Hematopoietic multipotent progenitor cell treated with erythropoietin and hydrocortisone succinate and interleukin-3 and kit ligand, for 4 days (in vitro differentiated cells): ENCODE measurements around the gene RNF223.

ENCODE experiments used
- DNase-seq: peaks from one replicate; pipeline ENCODE4 v3.0.0-alpha.2; 2015

RNF223 gene

GRCh38 chr1:1073743-1074587 is at the start of gene RNF223:
RNF223 (minus strand) TSS chr1:1074306; CDS start chr1:1072566, 1,740 bp downstream.
- no peak for DNase-seq

GRCh38 chr1:1122981-1123480 is 48.9 kb upstream of the RNF223 start:
- peak; percentile 63 for DNase-seq

GRCh38 chr1:1122078-1122811 is 48.1 kb upstream of the RNF223 start:
- DNase-seq = peak; percentile 88

- no peak for DNase-seq
These were observed 47.5 kb upstream of the RNF223 start for GRCh38 chr1:1121611-1122077.

- DNase-seq = no peak
These were observed 46.9 kb upstream of the RNF223 start for GRCh38 chr1:1120866-1121591.

- DNase-seq = no peak
These were observed 46.0 kb upstream of the RNF223 start for GRCh38 chr1:1120096-1120495.

- DNase-seq = no peak
These were observed 45.3 kb upstream of the RNF223 start for GRCh38 chr1:1119272-1119890.

GRCh38 chr1:1118876-1119220 is 44.7 kb upstream of the RNF223 start:
- DNase-seq = no peak

GRCh38 chr1:1118011-1118875 is 44.1 kb upstream of the RNF223 start:
- no peak for DNase-seq

- DNase-seq = no peak
These were observed 43.3 kb upstream of the RNF223 start for GRCh38 chr1:1117469-1117831.

- peak; percentile 47 for DNase-seq
These were observed 42.8 kb upstream of the RNF223 start for GRCh38 chr1:1116701-1117468.

- peak; percentile 98 for DNase-seq
These were observed 41.9 kb upstream of the RNF223 start, which contains the start of gene C1orf159 for GRCh38 chr1:1115786-1116700. C1orf159 (minus strand) TSS chr1:1116089; CDS start chr1:1091543, 24,546 bp downstream.

- no peak for DNase-seq
These were observed 41.2 kb upstream of the RNF223 start for GRCh38 chr1:1115136-1115785.

GRCh38 chr1:1114431-1114830 is 40.3 kb upstream of the RNF223 start:
- no peak for DNase-seq

- no peak for DNase-seq
These were observed 38.3 kb upstream of the RNF223 start for GRCh38 chr1:1112237-1112985.

GRCh38 chr1:1111516-1112236 is 37.6 kb upstream of the RNF223 start:
- no peak for DNase-seq

GRCh38 chr1:1110561-1110971 is 36.5 kb upstream of the RNF223 start:
- DNase-seq = no peak

GRCh38 chr1:1109743-1110142 is 35.6 kb upstream of the RNF223 start:
- DNase-seq = peak; percentile 56
